ENCODE measurements around the gene PGM2L1.
"Not testable (repeated sequence)": the region's sequence is repeated elsewhere in the genome, so short reads cannot be mapped to it uniquely, and the experiment has no call there.

Gene PGM2L1

DNA sequence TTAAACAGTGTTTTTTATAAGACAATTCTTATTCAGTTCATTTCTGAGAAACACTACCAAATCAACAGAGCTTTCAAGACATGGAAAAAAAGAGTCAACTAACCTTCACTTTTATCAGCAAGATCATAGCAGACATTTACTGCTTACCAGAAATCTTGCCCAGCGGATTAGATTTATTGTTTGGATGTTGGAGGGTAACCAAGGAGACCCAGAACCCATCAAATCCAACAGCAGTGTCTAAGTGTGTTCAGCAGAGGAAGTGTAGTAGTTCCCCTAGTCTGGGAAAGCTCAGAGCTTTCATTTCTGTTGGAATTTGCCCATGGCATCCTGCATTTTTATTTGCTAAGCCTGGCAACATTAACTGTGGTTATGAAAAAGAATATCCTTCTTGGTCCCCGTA, 2.4 kb upstream of the PGM2L1 start:
- DNase-seq (ENCODE audit: low read depth), result no peak

DNA sequence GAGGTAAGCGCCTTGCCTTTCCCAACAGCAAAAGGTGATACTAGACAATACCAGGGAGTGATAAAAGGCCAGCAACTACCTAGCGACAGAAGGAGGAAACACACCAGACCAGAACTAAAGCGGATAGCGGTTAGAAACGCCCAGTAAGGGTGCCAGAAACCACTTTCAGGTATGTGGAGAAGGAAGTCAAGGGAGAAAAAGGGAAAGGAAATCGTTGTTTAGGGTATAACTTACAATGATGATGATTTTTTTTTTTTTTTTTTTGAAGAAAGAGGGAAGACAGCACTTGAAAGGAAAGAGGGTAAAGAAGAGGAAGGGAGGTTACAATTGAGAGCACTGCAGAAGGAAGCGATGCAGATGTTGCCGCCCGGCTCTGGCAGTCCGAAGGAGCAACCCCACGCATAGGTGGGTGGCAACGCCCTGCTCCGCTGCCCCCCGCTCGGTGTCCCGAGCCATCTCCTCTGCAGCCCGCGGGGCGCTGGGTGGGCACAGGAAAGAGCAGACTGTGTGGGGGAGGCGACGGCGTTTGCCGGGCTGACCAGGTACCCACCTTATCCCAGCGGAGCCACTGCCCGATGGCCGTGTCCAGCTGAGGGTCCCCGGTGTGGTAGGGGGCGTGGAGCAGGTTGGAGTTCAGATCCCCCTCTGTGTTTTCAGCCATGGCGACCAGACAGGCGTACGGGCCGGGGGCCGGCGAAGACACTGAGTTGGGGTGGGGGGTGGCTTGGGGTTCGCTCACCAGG, 561 bp downstream of the PGM2L1 start:
- no peak for DNase-seq (ENCODE audit: low read depth)

DNA sequence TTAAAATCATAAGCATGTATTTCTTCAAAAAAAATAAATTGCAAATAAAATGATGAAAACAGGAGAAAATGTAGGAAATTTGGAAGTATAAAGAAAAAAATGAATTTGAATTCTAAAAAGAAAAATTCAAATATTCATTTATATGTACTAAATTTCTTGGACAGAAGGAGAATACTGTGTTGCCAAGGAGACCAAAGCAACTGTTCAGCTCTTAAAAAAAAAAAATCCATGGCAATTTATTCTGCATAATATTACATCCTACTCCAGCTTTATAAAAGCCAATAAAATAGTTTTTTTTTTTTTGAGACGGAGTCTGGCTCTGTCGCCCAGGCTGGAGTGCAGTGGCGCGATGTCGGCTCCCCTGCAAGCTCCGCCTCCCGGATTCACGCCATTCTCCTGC, 6.0 kb downstream of the PGM2L1 start:
- DNase-seq (ENCODE audit: low read depth), result no peak

DNA sequence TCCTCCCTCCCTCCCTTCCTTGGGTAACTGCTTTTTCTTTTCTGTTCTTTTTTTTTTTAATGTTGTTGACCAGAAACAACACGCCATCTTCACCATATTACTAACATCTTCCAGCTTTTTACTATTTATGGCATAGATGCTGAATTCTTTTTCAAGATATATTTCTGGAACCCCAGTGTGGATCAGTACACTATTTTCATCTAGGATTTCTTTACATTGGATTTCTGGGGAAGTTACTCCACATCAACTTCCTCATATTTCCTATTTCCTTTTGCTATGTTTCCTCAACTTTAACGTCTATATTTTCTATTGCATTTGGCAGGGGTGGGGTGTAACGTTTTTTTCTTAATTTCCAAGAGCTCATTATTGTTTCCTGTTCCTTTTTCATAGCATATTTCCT, 7.0 kb downstream of the PGM2L1 start:
- no peak for DNase-seq (ENCODE audit: low read depth)

DNA sequence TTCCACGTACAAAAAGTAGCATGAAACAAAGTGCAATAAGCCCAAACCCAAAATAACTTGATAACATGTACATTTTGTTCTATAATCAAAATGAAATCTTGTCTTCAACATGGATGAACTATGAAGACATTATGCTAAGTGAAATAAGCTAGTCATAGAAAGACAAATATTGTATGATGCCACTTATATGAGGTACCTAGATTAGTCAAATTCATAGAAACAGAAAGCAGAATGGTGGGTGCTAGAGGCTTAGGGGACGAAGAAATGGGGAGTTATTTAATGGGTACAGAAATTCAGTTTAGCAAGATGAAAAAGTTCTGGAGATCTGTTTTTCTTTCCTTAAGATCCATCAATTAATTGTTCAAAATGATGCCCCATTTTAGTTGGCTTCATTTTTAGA, 7.5 kb downstream of the PGM2L1 start:
- DNase-seq (ENCODE audit: low read depth), result no peak

DNA sequence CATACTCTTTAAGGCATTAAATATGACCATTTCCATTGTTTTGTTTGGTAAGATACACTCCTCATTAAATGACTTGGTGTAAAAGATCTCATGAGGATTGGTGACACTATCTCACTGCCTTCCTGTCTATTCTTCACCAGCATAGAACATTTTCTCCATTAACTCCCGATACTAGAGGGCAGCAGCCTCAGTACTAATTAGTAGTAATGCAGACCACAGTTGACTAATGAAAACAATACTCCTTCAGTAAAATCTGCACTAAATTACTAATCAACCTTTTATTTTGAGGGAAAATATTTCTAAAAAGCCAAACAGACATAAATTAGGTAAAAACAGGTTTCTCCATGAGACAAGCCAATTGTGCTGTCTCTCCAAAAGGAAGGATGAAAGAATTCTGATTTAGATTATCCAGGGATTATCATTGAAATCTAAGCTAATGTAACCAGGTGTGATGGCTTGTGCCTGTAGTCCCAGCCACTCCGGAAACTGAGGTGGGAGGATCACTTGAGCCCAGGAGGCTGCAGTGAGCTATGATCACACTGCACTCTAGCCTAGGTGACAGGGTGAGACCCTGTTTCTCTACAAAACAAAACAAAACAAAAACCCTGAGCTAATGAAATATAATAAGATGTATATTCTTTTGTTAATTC, 9.4 kb downstream of the PGM2L1 start:
- DNase-seq (ENCODE audit: low read depth), result peak; percentile 59

DNA sequence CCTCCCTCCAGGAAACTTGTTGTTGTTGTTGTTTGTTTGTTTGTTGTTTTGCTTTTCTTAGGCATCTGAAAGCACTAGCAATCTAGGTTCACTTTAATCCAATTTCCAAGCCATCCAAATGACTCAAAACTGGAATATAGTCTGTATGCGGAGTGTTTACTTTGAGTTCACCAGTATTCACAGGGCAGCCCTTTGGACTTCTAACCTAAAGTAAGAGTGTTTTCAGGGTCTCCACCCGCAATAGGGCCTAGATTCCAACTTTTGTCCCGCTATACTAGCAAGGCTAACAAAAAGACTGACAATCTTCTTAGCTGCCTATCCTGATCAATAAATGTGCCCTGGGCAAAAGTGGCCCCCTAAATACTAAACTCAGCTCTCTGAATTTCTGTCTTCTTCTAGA, 13.6 kb downstream of the PGM2L1 start:
- DNase-seq (ENCODE audit: low read depth), result no peak

DNA sequence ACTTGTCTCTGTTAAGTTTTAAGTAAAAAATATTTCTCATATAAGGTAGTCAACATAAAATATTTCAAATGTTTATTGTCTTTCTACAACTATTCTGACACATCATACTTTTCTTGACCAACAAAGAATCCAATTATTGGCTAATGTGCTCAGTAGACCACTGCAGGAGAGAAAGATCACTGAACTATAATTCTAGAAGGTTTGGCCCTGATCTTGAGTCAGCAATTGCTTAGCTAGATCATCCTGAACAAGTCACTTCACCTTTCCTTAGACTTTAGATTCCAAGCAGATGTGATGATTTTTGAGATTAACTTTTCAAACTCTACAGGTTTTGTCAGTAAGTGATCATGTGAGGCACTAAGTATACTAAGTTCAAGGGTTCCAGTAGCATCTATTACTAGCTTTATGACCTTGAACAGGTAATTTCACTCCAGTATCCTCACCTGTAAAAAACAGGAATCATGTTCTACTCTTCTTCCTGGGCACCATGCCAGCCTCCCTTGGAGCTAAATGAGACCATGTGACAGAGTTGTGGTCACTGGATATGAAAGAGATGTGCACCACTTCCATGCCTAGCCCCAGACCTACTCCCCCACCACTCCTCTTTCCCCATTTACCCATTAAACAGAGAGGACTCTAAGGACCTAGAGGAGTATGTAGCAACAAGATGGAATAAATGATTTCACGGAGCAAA, 17.3 kb downstream of the PGM2L1 start:
- DNase-seq (ENCODE audit: low read depth), result no peak

DNA sequence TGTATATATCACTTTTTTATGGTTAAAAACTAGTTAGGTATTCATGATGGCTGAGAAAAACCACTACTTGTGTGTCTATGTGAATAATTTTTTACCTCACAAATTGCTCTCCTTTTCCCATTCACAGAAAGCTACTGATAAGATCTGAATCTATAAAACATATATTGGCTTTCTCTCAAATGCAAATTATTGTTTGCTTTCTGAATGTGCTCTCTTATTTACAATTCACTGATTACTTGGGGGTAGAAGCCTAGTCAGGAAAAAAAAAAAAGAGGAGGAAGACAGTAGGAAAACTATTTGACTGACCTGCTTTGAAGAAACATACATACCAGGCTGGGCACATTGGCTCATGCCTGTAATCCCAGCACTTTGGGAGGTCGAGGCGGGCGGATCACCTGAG, 20.5 kb downstream of the PGM2L1 start:
- no peak for DNase-seq (ENCODE audit: low read depth)

DNA sequence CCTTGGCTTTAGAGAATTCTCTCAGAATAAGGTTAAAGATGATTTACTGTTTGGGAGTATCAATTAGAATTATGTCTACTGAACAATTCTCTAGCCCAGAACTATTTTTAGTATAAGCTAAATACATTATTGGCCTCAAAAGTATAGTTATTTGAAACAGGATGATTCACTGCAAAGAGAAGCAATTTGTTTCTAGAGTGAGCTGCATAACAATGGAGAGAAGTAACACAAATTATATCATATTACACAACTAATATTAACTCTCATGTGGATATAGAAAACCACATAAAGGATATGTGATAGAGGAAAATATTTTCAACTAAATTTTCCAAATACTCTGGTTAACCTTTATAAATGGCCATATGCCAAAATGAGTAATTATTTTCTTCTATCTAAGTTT, 24.9 kb downstream of the PGM2L1 start:
- no peak for DNase-seq (ENCODE audit: low read depth)

DNA sequence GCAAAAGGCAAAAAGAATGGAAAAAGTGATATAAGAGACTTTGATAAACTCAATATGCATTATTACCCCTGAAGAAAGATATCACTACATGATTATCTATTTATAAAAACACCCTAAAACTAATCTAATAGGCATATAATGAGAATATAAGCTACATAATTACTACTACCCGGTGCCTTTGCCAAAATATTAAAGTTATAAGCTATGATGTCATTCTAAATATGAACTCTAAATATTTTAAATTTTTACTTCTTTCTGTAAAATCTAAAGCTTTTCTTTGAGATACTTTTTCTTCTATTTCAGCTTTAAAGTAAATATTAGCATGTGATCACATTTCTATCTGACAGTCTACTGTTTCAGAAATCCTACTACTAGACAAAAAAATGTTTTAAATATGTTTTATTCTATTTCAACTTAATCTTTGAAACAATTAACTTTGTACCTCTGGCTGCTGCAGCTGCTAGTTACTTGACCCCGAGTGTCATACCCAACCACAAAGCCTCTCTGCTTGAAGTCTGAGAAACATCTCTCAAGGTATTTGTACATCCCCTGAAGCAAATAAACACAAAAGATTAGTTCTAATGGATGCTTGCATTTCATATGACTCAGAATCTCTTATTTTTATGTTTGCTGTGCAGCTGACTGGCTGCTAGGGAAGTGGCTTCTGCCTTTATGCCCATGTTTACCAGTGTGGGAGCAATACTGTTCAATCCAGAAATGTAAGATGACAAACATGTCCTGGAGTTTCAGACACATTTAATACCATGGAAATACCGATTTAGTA, 26.8 kb downstream of the PGM2L1 start:
- DNase-seq (ENCODE audit: low read depth), result no peak

DNA sequence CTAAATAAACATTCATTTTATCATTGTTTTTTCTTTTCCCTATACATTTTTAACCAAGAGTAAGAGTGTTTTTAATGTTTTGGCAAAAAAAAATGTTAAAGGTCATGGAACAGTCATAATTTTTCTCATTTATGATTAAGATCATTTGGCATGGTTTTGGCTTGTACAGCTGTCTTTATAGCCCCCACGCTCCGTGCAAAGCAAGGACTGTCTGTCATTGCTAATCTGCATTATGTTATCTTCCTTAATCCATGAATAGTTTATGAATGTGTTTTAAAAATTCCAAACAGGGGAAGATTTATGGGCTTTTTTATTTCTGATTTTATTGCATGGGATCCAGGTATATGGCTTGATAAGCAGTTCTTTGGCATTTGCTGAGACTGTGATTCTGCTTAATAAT, 28.1 kb downstream of the PGM2L1 start:
- no peak for DNase-seq (ENCODE audit: low read depth)

DNA sequence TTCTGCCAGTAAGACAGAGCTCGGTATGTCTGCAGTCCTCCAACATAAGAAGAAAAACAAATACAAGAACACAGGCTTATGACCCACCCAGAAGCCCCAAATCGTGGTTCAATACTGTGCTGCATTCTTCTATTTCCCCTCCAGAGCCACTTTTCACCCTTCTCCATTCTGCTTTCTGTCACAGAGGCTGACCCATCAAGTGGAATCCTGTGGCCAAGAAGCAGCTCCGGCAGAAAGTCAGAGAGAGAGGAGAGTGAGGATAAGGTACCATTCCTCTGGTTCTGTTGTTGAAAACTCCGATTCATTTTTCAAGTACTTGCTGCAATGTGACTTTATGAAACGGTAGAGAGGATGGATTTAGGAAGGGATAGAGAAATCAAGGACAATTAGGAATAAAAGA, 30.4 kb downstream of the PGM2L1 start:
- DNase-seq (ENCODE audit: low read depth), result no peak

DNA sequence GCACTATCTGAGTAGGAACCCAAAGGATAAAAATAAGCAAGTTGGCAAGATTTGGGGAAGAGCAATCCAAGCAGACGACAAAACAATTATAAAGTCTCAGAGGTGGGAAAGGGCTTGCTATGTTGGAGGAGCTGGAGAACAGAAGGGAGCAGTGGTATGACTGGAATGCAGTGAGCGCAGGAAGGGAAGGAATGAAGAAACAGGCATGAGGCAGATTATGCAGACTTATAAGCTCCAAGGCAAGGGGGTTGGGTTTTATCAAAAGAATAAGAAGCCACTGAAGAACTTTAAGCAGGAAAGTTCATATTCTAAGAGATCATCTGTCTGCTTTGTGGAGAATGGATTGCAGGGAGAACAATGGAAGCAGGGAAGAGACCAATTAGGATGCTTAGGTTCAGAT, 31.7 kb downstream of the PGM2L1 start:
- DNase-seq (ENCODE audit: low read depth), result no peak

DNA sequence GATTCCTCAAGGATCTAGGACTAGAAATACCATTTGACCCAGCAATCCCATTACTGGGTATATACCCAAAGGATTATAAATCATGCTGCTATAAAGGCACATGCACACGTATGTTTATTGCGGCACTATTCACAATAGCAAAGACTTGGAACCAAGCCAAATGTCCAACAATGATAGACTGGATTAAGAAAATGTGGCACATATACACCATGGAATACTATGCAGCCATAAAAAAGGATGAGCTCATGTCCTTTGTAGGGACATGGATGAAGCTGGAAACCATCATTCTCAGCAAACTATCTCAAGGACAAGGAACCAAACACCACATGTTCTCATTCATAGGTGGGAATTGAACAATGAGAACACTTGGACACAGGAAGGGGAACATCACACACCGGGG, 32.4 kb downstream of the PGM2L1 start:
- DNase-seq (ENCODE audit: low read depth), result not testable (repeated sequence)

DNA sequence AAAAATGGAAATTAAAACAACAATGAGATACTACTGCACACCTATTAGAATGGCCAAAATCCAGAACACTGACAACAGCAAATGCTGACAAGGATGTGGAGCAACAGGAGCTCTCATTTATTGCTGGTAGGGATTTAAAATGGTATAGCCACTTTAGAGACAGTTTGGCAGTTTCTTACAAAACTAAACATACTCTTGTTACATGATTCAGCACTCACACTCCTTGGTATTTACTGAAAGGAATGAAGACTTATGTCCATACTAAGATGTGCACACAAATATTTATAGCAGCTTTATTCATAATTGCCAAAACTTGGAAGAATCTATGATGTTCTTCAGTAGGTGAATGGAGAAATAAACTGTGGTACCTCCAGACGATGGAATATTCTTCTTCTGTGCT, 40.8 kb downstream of the PGM2L1 start:
- no peak for DNase-seq (ENCODE audit: low read depth)

DNA sequence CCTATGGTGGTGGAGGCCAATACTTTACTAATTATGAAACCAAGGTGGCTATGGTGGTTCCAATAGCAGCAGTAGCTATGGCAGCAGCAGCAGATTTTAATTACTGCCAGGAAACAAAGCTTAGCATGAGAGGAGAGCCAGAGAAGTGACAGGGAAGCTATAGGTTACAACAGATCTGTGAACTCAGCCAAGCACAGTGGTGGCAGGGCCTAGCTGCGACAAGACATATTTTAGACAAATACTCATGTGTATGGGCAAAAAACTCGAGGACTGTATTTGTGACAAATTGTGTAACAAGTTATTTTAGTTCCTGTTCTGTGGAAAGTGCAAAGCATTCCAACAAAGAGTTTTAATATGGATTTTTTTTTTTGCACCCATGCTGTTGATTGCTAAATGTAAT, 42.6 kb downstream of the PGM2L1 start:
- no peak for DNase-seq (ENCODE audit: low read depth)

DNA sequence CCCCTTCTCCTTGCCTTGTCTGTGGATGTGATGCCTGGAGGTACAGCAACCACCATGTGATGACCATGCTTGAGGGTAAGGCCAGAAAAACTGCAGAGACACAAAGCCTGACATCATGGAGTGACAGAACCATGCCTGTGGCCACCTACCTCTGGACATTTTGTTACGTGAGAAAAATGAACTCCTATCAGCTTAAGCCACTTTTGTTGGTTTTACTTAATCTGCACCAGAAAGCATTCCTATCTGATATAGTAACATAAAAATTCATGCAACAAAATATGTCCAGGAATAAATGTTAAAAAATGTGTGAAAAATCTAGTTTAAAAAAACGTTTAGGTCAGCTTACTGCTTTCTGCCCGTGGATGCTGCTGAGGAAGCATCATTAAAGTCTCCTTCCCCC, 44.2 kb downstream of the PGM2L1 start:
- no peak for DNase-seq (ENCODE audit: low read depth)

DNA sequence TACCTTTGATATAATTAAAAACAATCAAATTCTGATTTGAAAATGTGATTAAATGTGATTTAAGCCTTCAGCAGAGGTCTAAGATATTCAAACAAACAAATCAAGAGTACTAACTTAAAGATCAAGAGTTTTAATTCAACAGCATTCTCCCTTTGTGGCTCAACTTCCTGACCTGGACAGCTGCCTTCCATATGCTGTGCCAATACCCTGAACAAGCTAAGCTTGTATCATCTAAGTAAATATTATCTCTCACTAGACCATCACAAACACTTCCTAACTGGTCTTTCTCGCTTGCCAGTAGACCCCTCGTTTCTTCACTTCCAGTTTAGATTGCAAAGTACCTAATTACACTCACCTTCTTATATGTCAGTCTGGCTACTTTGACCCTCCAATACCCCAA, 50.9 kb downstream of the PGM2L1 start:
- no peak for DNase-seq (ENCODE audit: low read depth)

DNA sequence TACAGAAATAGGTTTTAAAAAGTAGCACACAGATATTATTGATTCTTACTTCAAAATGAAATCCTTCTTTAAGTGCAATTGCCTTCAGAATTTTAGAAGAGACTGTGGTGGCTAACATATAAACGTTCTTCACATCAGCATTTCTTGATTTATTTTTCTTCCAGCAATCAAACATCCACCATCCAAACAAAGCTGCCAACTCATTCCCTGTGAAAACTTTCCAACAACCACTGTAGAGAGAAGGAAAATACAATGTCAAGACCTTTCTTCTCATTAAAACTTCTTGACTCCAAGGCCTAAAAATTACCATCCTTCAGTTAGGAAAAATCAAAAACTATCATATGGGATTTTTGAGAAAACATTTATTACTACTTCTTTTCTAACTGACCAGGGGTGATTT, 52.8 kb downstream of the PGM2L1 start:
- no peak for DNase-seq (ENCODE audit: low read depth)

DNA sequence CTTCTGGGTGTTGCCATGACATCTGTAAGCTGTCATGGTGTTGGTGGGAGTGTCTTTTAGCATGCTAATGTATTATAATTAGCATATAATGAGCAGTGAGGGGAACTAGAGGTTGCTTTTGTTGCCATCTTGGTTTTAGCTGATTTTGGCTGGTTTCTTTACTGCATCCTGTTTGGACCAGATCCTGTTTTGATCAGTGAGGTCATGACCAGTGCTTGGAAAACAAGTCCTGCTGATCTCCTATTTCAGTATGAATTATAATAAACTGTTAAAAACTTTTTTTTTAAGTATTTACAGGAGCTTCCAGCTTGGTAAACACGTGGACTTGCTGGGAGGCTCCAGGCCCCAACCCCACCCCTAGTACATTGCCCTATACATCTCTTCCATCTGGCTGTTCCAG, 56.3 kb downstream of the PGM2L1 start:
- DNase-seq (ENCODE audit: low read depth), result no peak

DNA sequence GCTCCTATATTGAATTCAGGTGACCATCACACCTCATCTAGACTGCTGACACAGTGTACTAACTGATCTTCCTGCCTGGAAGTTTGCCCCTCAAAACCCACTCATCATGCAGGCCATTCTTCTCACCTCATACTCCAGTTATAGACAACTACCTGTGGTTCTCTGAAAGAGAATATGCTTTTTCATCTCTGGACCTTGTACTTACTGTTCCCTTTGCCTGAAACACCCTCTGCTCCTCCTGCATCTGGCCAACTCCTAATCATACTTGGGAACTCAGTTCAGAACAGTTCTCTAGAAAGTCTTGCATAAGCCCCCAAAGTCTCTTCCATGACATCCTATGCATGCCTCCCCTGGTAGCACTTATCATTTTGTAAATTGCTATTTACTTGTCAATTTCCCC, 58.6 kb downstream of the PGM2L1 start:
- DNase-seq (ENCODE audit: low read depth), result no peak

DNA sequence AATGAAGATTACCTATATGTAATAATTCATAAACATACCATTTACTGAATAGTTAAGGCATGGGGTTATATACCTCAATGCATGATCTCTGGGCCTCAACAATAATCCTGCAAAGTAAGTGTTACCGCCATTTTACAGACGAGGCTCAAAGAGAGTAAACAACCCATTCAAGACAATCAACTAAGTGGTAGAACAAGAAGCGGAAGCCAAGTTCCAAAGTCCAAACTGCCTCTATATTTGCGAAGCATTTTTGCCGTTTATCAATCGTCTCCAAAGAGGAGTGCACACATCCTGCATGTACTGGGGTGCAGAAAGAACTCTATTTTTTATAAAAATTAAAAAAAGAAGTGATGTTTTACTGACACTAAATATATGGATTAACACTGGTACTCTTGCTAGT, 59.3 kb downstream of the PGM2L1 start:
- no peak for DNase-seq (ENCODE audit: low read depth)
